ENCODE measurements around the gene CHD5.

GRCh38 chr1:6086762-6087376, 93.3 kb downstream of the CHD5 start:
- no peak for TF ChIP-seq POLR2A (IDR thresholded peaks at IDR 0.05)
- TF ChIP-seq, protein P1, sequence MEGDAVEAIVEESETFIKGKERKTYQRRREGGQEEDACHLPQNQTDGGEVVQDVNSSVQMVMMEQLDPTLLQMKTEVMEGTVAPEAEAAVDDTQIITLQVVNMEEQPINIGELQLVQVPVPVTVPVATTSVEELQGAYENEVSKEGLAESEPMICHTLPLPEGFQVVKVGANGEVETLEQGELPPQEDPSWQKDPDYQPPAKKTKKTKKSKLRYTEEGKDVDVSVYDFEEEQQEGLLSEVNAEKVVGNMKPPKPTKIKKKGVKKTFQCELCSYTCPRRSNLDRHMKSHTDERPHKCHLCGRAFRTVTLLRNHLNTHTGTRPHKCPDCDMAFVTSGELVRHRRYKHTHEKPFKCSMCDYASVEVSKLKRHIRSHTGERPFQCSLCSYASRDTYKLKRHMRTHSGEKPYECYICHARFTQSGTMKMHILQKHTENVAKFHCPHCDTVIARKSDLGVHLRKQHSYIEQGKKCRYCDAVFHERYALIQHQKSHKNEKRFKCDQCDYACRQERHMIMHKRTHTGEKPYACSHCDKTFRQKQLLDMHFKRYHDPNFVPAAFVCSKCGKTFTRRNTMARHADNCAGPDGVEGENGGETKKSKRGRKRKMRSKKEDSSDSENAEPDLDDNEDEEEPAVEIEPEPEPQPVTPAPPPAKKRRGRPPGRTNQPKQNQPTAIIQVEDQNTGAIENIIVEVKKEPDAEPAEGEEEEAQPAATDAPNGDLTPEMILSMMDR (IDR thresholded peaks at IDR 0.05): no peak
